Activated gamma-delta T cell treated with anti-CD3 and anti-CD28 coated beads, Interleukin-2, amount 50 U/mL, for 16 hours (primary cell): ENCODE measurements around the gene DAO.

Experiments
- DNase-seq: peaks from one replicate; pipeline ENCODE4 v3.0.0-alpha.2; 2020; ENCODE audit warnings: low read depth

DAO gene

DNA sequence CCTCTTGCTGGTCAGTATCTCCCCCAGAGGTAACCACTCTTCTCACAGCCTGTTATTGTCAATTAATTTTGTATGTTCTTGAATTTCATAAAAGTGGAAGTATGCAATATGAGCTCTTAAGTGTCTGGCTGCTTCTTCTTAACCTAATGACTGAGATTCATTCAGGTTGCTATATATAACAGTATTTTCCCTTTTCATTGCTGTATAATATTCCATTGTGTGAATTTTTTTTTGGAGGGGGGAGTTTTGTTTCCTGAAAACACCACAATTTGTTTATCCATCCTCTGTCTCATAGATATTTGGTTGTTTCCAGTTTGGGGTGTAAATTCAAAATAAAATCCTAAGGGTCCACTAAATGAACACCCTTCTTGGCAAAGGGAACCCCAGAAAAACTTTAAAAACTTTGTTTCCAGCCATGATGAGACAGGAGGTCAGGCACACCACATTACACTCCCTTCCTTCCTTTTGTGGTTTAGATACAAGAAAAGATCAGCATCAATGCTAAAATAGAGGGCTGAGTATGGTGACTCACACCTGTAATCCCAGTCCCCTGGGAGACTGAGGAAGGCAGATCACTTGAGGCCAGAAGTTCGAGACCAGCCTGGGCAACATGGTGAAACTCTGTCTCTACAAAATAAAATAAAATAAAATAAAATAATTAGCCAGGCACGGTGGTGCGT, 4.1 kb upstream of the DAO start:
- no peak for DNase-seq

DNA sequence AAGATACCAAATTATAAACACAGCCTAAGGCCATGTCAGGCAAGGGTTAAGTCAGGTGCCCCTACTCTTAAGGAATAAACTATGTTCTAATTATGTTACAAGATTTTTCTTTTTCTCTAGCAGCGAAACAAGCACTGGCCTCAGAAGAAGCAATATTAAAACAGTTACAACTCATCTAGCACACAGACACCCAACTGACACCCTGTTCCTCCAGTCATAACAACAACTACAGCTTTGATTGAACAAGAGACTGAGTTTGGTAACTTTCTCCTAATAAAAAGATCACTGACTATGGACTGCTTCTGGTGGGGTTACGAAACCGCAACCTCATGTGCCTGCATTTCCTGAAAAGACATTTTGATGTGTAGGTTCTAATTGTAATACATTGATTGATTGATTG, 3.3 kb upstream of the DAO start:
- DNase-seq = no peak

- no peak for DNase-seq
Measured at GRCh38 chr12:108881953-108882352, 2.1 kb downstream of the DAO start.

GRCh38 chr12:108884116-108885012, 4.5 kb downstream of the DAO start:
- DNase-seq = peak; percentile 24

- DNase-seq = no peak
Measured at GRCh38 chr12:108886873-108887629, 7.2 kb downstream of the DAO start.

DNA sequence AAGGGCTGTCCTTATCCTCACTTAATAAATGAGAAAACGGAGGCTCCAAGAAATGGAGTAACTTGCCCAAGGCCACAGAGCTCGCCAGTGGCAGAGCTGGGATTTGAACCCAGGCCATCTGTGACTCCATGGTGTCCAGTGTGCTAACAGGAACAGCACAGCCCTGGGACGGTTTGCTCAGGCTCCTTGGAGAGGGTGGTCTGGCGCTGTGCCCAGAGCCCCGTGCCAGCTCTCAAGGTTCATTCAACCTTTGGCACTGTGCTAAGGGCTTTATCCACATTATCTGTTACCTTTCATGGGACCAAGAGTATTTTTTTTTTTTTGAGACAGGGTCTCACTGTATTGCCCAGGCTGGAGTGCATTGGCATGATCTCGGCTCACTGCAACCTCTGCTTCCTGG, 8.1 kb downstream of the DAO start:
- DNase-seq = no peak

DNA sequence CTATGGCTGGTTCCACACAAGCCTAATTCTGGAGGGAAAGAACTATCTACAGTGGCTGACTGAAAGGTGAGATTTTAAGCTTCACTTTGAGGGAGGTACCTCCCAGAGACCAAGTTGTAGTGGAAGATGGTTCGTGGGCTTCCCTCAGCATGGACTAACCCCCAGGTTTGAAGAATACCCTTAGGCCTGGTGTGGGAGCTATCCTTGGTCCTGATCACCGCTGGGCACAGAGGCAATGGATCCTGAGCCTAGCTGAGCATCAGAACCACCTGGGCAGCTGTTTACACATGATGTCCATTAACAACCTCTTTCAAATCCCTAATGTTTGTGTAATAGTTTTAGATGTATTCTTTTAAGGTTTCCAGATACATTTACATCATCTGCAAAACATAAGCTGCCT, 10.3 kb downstream of the DAO start:
- DNase-seq = no peak

DNA sequence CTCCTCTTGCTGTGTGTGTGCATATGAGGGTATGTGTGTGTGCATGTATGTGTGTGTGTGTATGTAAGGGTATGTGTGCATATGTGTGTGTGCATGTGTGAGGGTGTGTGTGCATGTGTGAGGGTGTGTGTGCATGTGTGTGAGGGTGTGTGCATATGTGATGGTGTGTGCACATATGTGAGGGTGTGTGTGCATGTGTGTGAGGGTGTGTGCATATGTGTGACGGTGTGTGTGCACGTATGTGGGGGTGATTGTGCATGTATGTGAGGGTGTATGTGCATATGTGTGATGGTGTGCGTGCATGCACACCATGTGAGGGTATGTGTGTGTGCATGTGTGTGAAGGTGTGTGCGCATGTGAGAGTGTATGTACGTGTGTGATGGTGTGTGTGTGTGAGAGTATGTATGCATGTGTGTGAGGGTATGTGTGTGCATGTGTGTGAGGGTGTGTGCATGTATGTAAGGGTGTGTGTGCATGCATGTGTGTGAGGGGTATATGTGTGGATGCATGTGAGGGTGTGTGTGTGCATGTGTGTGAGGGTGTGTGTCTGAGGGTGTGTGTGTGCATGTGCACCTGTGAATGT, 15.4 kb downstream of the DAO start:
- DNase-seq = no peak

GRCh38 chr12:108896336-108896735, 16.4 kb downstream of the DAO start:
- no peak for DNase-seq

DNA sequence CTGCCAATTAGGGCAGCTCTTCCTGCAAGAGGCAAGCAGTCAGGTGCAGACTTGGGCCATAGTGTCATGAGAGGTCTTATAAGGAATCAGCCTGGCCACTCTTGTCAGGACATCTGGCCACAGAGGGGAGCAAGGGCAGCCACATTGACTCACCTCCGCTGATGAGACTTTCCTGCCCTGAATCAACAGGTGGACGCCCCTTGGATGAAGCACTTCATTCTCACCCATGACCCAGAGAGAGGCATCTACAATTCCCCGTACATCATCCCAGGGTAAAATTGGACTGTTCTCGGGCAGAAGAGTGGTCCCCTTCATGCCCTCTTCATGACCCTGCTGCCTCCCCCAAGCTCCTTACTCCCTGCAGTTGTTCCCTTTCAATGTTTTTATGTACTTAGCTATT, 16.9 kb downstream of the DAO start:
- DNase-seq = no peak

GRCh38 chr12:108899145-108899544, 19.3 kb downstream of the DAO start:
- DNase-seq = no peak

GRCh38 chr12:108905725-108906124, 25.8 kb downstream of the DAO start:
- DNase-seq = no peak

GRCh38 chr12:108906971-108907370, 27.1 kb downstream of the DAO start:
- no peak for DNase-seq

DNA sequence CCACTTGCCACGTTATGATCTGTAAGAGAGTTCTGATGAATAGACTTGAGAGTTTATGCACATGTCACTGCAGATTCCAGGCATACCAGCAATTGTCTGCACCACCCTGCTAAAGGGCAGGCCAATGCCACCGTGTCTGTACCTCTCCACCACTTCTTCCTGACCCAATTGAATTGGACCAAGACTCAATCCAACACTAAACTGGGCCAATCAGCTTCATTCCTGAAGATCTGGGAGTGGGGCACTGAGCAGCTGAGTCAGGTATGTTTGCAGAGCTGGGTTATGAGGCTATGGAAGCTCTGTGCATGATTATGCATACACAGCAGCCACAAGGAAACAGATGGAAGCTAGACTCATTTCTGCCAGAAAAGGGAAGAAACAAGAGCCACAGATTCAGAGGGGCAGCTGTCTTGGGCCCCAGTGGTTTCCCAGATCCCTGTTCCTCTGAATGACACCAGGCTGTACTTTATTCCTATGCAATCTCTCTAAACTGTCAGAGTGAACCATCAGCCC, 28.0 kb downstream of the DAO start:
- DNase-seq = no peak

GRCh38 chr12:108910336-108910735, 30.4 kb downstream of the DAO start:
- DNase-seq = no peak

- no peak for DNase-seq
Measured at GRCh38 chr12:108911915-108912314, 32.0 kb downstream of the DAO start.

DNA sequence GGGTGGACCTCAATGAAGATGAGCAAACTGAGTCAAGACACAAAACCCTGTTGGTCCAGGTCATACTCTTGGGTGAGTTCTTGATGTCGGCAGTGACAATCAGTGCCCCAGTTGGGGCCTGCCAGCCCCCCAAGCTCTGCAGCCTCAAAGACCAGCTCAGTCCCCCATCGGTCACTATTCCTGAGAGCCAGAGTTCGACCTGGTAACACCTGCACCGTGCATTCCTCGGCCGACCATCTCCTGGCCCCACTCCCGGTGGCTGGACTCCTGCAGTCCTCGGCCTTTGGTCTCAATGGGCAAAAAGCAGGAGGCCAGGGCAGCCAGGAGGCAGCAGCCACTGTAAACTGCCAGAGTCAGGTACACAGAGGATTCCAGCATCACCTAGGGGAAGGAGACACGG, 32.5 kb downstream of the DAO start:
- no peak for DNase-seq

DNA sequence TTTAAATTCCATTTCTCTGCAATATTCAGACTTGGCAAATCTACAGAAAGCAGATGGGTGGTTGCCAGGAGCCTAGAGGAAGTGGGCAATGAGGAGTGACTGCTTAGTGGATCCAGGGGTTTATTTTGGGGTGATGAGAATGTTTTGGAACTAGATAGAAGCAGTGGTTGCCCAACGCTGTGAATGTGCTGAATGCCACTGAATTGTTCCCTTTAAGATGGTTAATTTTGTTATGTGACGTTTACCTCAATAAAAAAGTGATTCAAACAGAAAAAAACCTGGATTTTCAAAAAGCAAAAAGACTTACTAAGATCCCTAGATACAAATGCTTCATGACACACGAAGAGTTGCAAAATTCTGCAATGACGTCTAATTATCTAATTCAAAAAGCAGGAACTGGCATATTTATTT, 34.2 kb downstream of the DAO start:
- no peak for DNase-seq

DNA sequence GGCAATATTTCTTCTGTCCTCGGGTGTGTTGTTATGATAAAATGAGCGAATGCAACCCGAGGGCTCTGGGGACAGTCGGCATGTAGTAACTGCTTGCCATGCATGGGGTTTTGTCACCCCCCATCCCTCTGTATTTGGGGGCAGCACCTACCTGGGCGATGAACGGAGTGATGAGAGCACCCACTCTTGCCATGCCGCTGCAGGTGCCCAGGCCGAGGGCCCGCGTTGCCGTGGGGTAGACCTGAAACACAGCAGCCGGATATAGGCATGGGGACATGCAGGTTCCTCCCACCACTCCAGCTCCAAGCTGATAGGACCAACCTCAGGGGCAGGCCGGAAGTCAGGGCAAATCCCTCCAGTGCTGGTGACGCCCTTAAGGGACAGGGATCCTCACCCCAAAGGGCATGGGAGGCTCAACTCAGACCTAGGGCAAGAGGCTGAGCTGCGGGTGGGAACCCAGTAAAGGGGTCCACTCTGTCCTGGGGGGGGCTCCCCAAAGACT, 35.8 kb downstream of the DAO start:
- no peak for DNase-seq

- DNase-seq = no peak
Measured at GRCh38 chr12:108916336-108916735, 36.4 kb downstream of the DAO start.

DNA sequence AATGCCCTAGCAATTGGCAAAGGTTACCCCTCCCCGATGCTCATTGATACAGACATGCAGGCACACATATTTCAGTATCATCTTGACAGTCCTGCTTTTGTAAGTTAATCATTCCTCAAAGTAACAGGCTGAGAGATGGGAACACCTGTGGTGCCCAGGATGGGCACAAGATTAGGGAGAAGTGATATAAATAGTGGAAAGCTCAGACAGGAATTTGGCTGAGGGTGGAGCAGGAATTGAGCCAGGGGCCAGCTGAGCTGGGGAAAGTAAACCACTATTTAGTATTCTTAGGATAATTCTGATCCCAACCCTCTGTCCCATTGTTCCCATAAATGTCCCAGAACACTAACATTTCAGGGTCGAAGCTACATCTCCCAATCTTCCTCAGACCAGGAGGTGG, 38.3 kb downstream of the DAO start:
- DNase-seq = no peak
